GM21423 (cell line): ENCODE results near the gene NR5A1.

Source experiments
- ATAC-seq: cut with Tn5 transposase; IDR thresholded peaks from one replicate; pipeline ENCODE4 v1.9.1; 2021; ENCODE audit warnings: mild to moderate bottlenecking, moderate library complexity; ENCODE audit not compliant: unreplicated experiment

The NR5A1 gene

GRCh38 chr9:124500028-124500795 is 7.0 kb downstream of the NR5A1 start:
- ATAC-seq, result no peak

- ATAC-seq, result no peak
Measured at GRCh38 chr9:124499216-124499615, 8.0 kb downstream of the NR5A1 start.

- ATAC-seq, result no peak
Measured at GRCh38 chr9:124498499-124499146, 8.6 kb downstream of the NR5A1 start.

- ATAC-seq, result no peak
Measured at GRCh38 chr9:124498040-124498439, 9.2 kb downstream of the NR5A1 start.

- ATAC-seq, result no peak
Measured at GRCh38 chr9:124497441-124497840, 9.8 kb downstream of the NR5A1 start.

GRCh38 chr9:124496463-124496862 is 10.7 kb downstream of the NR5A1 start:
- no peak for ATAC-seq

- ATAC-seq, result no peak
Measured at GRCh38 chr9:124496075-124496449, 11.1 kb downstream of the NR5A1 start.

GRCh38 chr9:124495126-124496074 is 11.8 kb downstream of the NR5A1 start:
- ATAC-seq, result no peak

GRCh38 chr9:124493794-124494479 is 13.3 kb downstream of the NR5A1 start:
- no peak for ATAC-seq

GRCh38 chr9:124493218-124493617 is 14.0 kb downstream of the NR5A1 start:
- no peak for ATAC-seq

- ATAC-seq, result no peak
Measured at GRCh38 chr9:124492818-124493217, 14.4 kb downstream of the NR5A1 start.

GRCh38 chr9:124491049-124491975 is 15.9 kb downstream of the NR5A1 start:
- ATAC-seq, result no peak

- ATAC-seq, result no peak
Measured at GRCh38 chr9:124490004-124490403, 17.2 kb downstream of the NR5A1 start.

- no peak for ATAC-seq
Measured at GRCh38 chr9:124489222-124489621, 18.0 kb downstream of the NR5A1 start.

- no peak for ATAC-seq
Measured at GRCh38 chr9:124488641-124489210, 18.5 kb downstream of the NR5A1 start.

- no peak for ATAC-seq
Measured at GRCh38 chr9:124487260-124488182, 19.7 kb downstream of the NR5A1 start.

GRCh38 chr9:124486778-124487259 is 20.4 kb downstream of the NR5A1 start:
- no peak for ATAC-seq

GRCh38 chr9:124485936-124486335 is 21.3 kb downstream of the NR5A1 start:
- ATAC-seq, result no peak
